ENCODE results near the gene EEFSEC.

- TF ChIP-seq CTCF (conservative IDR thresholded peaks at IDR 0.05) (no peak), ZFX (IDR thresholded peaks at IDR 0.05) (no peak)
These were observed 199.0 kb downstream of the EEFSEC start for GRCh38 chr3:128352326-128352725.
